Mesenchymal stem cell (in vitro differentiated cells and primary cell): ENCODE measurements around the gene MERTK.

ENCODE experiments used
- DNase-seq: peaks from one replicate; pipeline ENCODE4 v3.0.0-alpha.2; 2013
- H2AFZ ChIP-seq: one replicate; pipeline ENCODE4 v1.6.1; 2013; ENCODE audit warnings: low read depth, mild to moderate bottlenecking, control low read depth, inconsistent platforms, low read length, moderate library complexity
- H2AK5ac ChIP-seq: 2 replicates; pipeline ENCODE4 v1.6.1; 2013; ENCODE audit warnings: low read length, moderate library complexity, mild to moderate bottlenecking, inconsistent platforms; ENCODE audit not compliant: severe bottlenecking
- H2BK120ac ChIP-seq: one replicate; pipeline ENCODE4 v1.6.1; 2013; ENCODE audit warnings: low read depth, mild to moderate bottlenecking, inconsistent platforms, low read length, moderate library complexity
- H2BK12ac ChIP-seq, 2 experiments: one replicate each; pipeline ENCODE4 v1.6.1; 2013; ENCODE audit warnings: inconsistent platforms in 2 of 2, low read length in 2 of 2, mild to moderate bottlenecking in 2 of 2, moderate library complexity in 2 of 2, control low read depth in 1 of 2
- H2BK15ac ChIP-seq: one replicate; pipeline ENCODE4 v1.6.1; 2013; ENCODE audit warnings: mild to moderate bottlenecking, low read depth, inconsistent platforms; ENCODE audit not compliant: poor library complexity, severe bottlenecking
- H2BK5ac ChIP-seq: 2 replicates; pipeline ENCODE4 v1.6.1; 2013; ENCODE audit warnings: low read depth, mild to moderate bottlenecking, low read length, control low read depth, inconsistent platforms; ENCODE audit not compliant: poor library complexity, severe bottlenecking
- H3K14ac ChIP-seq, 2 experiments: one replicate each; pipeline ENCODE4 v1.6.1; 2013; ENCODE audit warnings: inconsistent platforms in 2 of 2, low read length in 2 of 2, control low read depth in 1 of 2, mild to moderate bottlenecking in 1 of 2, moderate library complexity in 1 of 2
- H3K18ac ChIP-seq, 2 experiments: one replicate each; pipeline ENCODE4 v1.6.1; 2013; ENCODE audit warnings: inconsistent platforms in 2 of 2, low read length in 2 of 2, control low read depth in 1 of 2, low read depth in 1 of 2, mild to moderate bottlenecking in 1 of 2
- H3K23ac ChIP-seq, 2 experiments: one replicate each; pipeline ENCODE4 v1.6.1; 2013; ENCODE audit warnings: inconsistent platforms in 2 of 2, low read length in 2 of 2, mild to moderate bottlenecking in 2 of 2, moderate library complexity in 2 of 2, control low read depth in 1 of 2
- H3K27ac ChIP-seq: 2 replicates; pipeline ENCODE4 v1.5.1; 2013; ENCODE audit warnings: mild to moderate bottlenecking, moderate library complexity, low read length, control low read depth, inconsistent platforms; ENCODE audit not compliant: poor library complexity, severe bottlenecking
- H3K27me3 ChIP-seq, 2 experiments: 2 replicates each; pipeline versions ENCODE4 v1.6.1 to v1.7.0; 2013; ENCODE audit warnings: low read length in 2 of 2, mild to moderate bottlenecking in 2 of 2, moderate library complexity in 2 of 2, control low read depth in 1 of 2, inconsistent platforms in 1 of 2; ENCODE audit not compliant: control insufficient read depth in 1 of 2, insufficient read depth in 1 of 2
- H3K36me3 ChIP-seq, 2 experiments: 2 replicates each; pipeline versions ENCODE4 v1.6.1 to v1.7.0; 2013; ENCODE audit warnings: low read length in 2 of 2, control low read depth in 1 of 2, inconsistent platforms in 1 of 2, low read depth in 1 of 2, mild to moderate bottlenecking in 1 of 2; ENCODE audit not compliant: insufficient read depth in 2 of 2, control insufficient read depth in 1 of 2
- H3K4ac ChIP-seq, 2 experiments: one replicate each; pipeline ENCODE4 v1.6.1; 2013; ENCODE audit warnings: inconsistent platforms in 2 of 2, low read length in 2 of 2, mild to moderate bottlenecking in 2 of 2, moderate library complexity in 2 of 2, control low read depth in 1 of 2, low read depth in 1 of 2
- H3K4me1 ChIP-seq: 2 replicates; pipeline ENCODE4 v1.6.1; 2013; ENCODE audit warnings: low read depth, low read length, control low read depth; ENCODE audit not compliant: control insufficient read depth, insufficient read depth
- H3K4me2 ChIP-seq: 2 replicates; pipeline ENCODE4 v1.6.1; 2013; ENCODE audit warnings: low read length, mild to moderate bottlenecking, inconsistent platforms; ENCODE audit not compliant: poor library complexity, severe bottlenecking
- H3K4me3 ChIP-seq, 2 experiments: 2 replicates each; pipeline versions ENCODE4 v1.5.1 to v1.7.0; 2013; ENCODE audit warnings: low read length in 2 of 2, mild to moderate bottlenecking in 2 of 2, control low read depth in 1 of 2, low read depth in 1 of 2; ENCODE audit not compliant: insufficient read depth in 1 of 2
- H3K79me1 ChIP-seq: replicated peaks from 2 replicates; pipeline ENCODE4 v1.6.1; 2013; ENCODE audit warnings: mild to moderate bottlenecking, control low read depth, low read length, inconsistent platforms; ENCODE audit not compliant: poor library complexity, severe bottlenecking
- H3K9ac ChIP-seq: 2 replicates; pipeline ENCODE4 v1.7.0; 2013; ENCODE audit warnings: mild to moderate bottlenecking, low read length, moderate library complexity
- H3K9me3 ChIP-seq: 2 replicates; pipeline ENCODE4 v1.7.0; 2013; ENCODE audit warnings: mild to moderate bottlenecking, low read length; ENCODE audit not compliant: control insufficient read depth
- H4K8ac ChIP-seq: one replicate; pipeline ENCODE4 v1.6.1; 2013; ENCODE audit warnings: inconsistent platforms, mild to moderate bottlenecking, low read length, moderate library complexity
- H4K91ac ChIP-seq: one replicate; pipeline ENCODE4 v1.6.1; 2013; ENCODE audit warnings: mild to moderate bottlenecking, low read length, inconsistent platforms
- WGBS: methylation state at CpG from one replicate; pipeline ENCODE4 v1.1.7; 2013; ENCODE audit warnings: mixed read lengths; 5-methylcytosine and 5-hydroxymethylcytosine counted together

Gene MERTK

DNA sequence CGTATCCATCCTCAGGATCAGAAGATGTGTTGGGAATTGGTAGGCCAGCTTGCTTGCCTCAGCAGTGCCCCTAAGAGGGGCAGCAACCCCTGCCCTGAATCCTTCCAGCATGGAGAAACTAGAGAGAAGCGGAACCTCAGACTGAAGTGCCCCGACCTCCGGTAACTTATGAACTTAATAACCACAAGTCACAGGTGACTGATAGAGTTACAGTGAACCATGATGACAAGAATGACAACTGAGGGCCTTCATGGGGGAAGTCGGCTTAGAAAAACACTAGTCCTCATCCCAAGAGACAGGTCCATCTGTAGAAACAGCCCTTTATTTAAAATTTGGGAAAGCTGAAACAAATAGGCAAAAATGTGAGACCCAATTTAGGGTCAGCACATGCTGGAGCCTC lies 114.1 kb downstream of the MERTK start:
- Histone ChIP-seq H3K27me3 (peaks cover 0 to 16% of the 10 kb centered on the region in 2 experiments), H4K91ac (no peak overlapping the region), H3K9ac (no peak overlapping the region), H2BK120ac (no peak overlapping the region), H3K23ac (no peak overlapping the region), H3K79me1 (peaks cover 5% of the 10 kb centered on the region), H2BK5ac (no peak overlapping the region), H3K4ac (no peak overlapping the region), H2AFZ (no peak overlapping the region), H3K14ac (no peak overlapping the region), H2AK5ac (no peak overlapping the region), H2BK12ac (no peak overlapping the region), H3K4me2 (no peak overlapping the region), H3K36me3 (peaks cover 0 to 36% of the 10 kb centered on the region in 2 experiments), H3K4me1 (no peaks in the 10 kb centered on the region), H3K9me3 (no peaks in the 10 kb centered on the region), H2BK15ac (no peak overlapping the region), H3K27ac (no peak overlapping the region), H3K4me3 (no peak overlapping the region), H3K18ac (no peak overlapping the region), H4K8ac (no peak overlapping the region)
- DNase-seq: no peak
- 69% methylated on average over 4 of the region's 5 CpGs for WGBS

GRCh38 chr2:112018846-112019245 lies 120.4 kb downstream of the MERTK start:
- H3K23ac ChIP-seq: no peak overlapping the region
- no peak overlapping the region for H3K4me2 ChIP-seq
- H2BK120ac ChIP-seq: no peak overlapping the region
- H3K79me1 ChIP-seq: peaks cover 1% of the 10 kb centered on the region
- no peak overlapping the region for H2AFZ ChIP-seq
- no peak overlapping the region for H3K27ac ChIP-seq
- peaks cover 2% of the 10 kb centered on the region for H3K4me1 ChIP-seq
- H2BK5ac ChIP-seq: no peak overlapping the region
- H2BK15ac ChIP-seq: no peak overlapping the region
- H3K27me3 ChIP-seq: peaks cover 0 to 38% of the 10 kb centered on the region in 2 experiments
- H2AK5ac ChIP-seq: no peak overlapping the region
- H2BK12ac ChIP-seq: no peak overlapping the region
- no peak overlapping the region for H4K8ac ChIP-seq
- no peak overlapping the region for H3K4me3 ChIP-seq
- no peak overlapping the region for H3K14ac ChIP-seq
- WGBS: 97% methylated on average over 5 of the region's 8 CpGs
- no peak for DNase-seq
- H3K9ac ChIP-seq: no peak overlapping the region
- no peaks in the 10 kb centered on the region for H3K9me3 ChIP-seq
- no peak overlapping the region for H3K4ac ChIP-seq
- H3K36me3 ChIP-seq: peaks cover 0 to 25% of the 10 kb centered on the region in 2 experiments
- H3K18ac ChIP-seq: no peak overlapping the region
- H4K91ac ChIP-seq: no peak overlapping the region

DNA sequence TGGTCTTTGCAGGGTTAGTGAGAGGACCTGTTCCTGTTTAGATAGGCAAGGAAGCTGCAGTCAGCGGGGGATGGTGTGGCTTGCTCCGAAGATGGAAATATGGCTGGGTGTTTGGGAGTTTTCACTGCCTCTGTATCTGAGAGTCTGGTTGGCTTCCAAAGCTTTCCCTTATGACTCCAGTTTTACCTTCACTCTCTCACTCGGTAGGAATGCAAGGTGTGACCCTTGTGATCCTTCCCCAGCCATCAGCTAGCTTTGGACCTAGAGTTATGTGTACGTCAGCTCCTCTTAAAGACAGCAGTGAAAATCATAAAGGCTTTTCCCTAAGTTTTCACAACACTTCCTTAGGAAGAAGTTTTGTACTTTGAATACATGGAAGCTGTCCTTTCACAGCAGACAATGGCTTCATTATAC lies 121.2 kb downstream of the MERTK start:
- Histone ChIP-seq H3K79me1 (peaks cover 1% of the 10 kb centered on the region), H2BK120ac (no peak overlapping the region), H4K8ac (no peak overlapping the region), H2BK5ac (no peak overlapping the region), H3K4me2 (no peak overlapping the region), H2AK5ac (no peak overlapping the region), H3K27ac (no peak overlapping the region), H3K14ac (peak overlapping the region in 1 of 2 experiments; percentile 12), H2AFZ (no peak overlapping the region), H3K9me3 (no peaks in the 10 kb centered on the region), H3K9ac (no peak overlapping the region), H4K91ac (no peak overlapping the region), H3K4me3 (no peak overlapping the region), H3K23ac (no peak overlapping the region), H3K27me3 (peaks cover 0 to 38% of the 10 kb centered on the region in 2 experiments), H3K18ac (peak overlapping the region in 1 of 2 experiments; percentile 2), H2BK12ac (no peak overlapping the region), H3K4ac (no peak overlapping the region), H3K4me1 (peaks cover 2% of the 10 kb centered on the region), H2BK15ac (no peak overlapping the region), H3K36me3 (peaks cover 0 to 30% of the 10 kb centered on the region in 2 experiments)
- DNase-seq: no peak
- WGBS: 90% methylated on average over 3 of the region's 4 CpGs

- WGBS: 67% methylated on average over 3 of the region's 3 CpGs
These were observed 122.2 kb downstream of the MERTK start for GRCh38 chr2:112020561-112020960.

More at GRCh38 chr2:112020561-112020960, 122.2 kb downstream of the MERTK start:
- Histone ChIP-seq H3K9me3 (no peaks in the 10 kb centered on the region), H3K23ac (no peak overlapping the region), H3K4me1 (peaks cover 2% of the 10 kb centered on the region), H3K4me2 (no peak overlapping the region), H3K18ac (no peak overlapping the region), H3K27ac (no peak overlapping the region), H2BK12ac (no peak overlapping the region), H2AFZ (no peak overlapping the region), H3K4me3 (no peak overlapping the region), H3K9ac (no peak overlapping the region), H4K91ac (no peak overlapping the region), H3K79me1 (peaks cover 1% of the 10 kb centered on the region), H3K4ac (no peak overlapping the region), H3K36me3 (peaks cover 0 to 37% of the 10 kb centered on the region in 2 experiments), H2AK5ac (no peak overlapping the region), H4K8ac (no peak overlapping the region), H2BK120ac (no peak overlapping the region), H2BK15ac (no peak overlapping the region), H2BK5ac (no peak overlapping the region), H3K14ac (no peak overlapping the region), H3K27me3 (peaks cover 0 to 38% of the 10 kb centered on the region in 2 experiments)
- no peak for DNase-seq
